ENCODE results near the gene MVP.

- no peak for TF ChIP-seq CTCF (IDR thresholded peaks at IDR 0.05; ENCODE audit: poor library complexity)
- TF ChIP-seq EZH2 (IDR thresholded peaks at IDR 0.05; ENCODE audit: borderline replicate concordance), result no peak
- TF ChIP-seq EZH2phosphoT487 (IDR thresholded peaks at IDR 0.05; ENCODE audit: low read depth, severe bottlenecking, unreplicated experiment), result no peak
Measured at GRCh38 chr16:29839822-29840221, 19.6 kb downstream of the MVP start.
